Measurements from ENCODE around the gene ZDHHC20.

GRCh38 chr13:21427741-21428140, 31.4 kb downstream of the ZDHHC20 start:
- TF ChIP-seq CHCHD3 (CRISPR knock-in tag; IDR thresholded peaks at IDR 0.05) (no peak), ZNF207 (IDR thresholded peaks at IDR 0.05; ENCODE audit: borderline replicate concordance) (no peak), MZF1 (CRISPR knock-in tag; IDR thresholded peaks at IDR 0.05; ENCODE audit: borderline replicate concordance) (no peak), ZSCAN12 (CRISPR knock-in tag; IDR thresholded peaks at IDR 0.05) (no peak), TARDBP (CRISPR knock-in tag; IDR thresholded peaks at IDR 0.05) (no peak), ZNF235 (CRISPR knock-in tag; IDR thresholded peaks at IDR 0.05; ENCODE audit: borderline replicate concordance) (no peak), PHF21A (CRISPR knock-in tag; IDR thresholded peaks at IDR 0.05) (no peak)
